Frontal cortex (tissue), 4 donors: ENCODE results near the gene MACIR. TPM values are rescaled to one million over a fixed set of nuclear protein-coding genes. Genes with fewer than 3 reads are reported as not detected.
"Not testable (repeated sequence)": the region's sequence is repeated elsewhere in the genome, so short reads cannot be mapped to it uniquely, and the experiment has no call there.

ENCODE experiments used
- DNase-seq, 2 donors: peaks; one replicate each; pipeline ENCODE4 v3.0.0; 2012; ENCODE audit warnings: low spot score in 2 of 2
- FAIRE-seq: peaks from 2 replicates; lab custom pipeline; 2012; peaks lifted over from hg19 to GRCh38; lab: Jason Lieb, UNC
- total RNA-seq: library from RNA; depleted of rRNA; stranded (reverse); fragments of >200 nt; gene quantifications from one replicate; pipeline ENCODE4 v1.2.3, GENCODE V29; 2014
- donor health status: control.
- donor health status: control.
- donor health status: control.

The MACIR gene
- total RNA-seq: 58.7 TPM

GRCh38 chr5:103258368-103258956 lies at the start of gene MACIR:
TSS of gene MACIR (plus strand) at chr5:103258763. CDS start at chr5:103275920, 17,157 bp downstream.
- FAIRE-seq (no peak), DNase-seq (peak; percentile 82 to 83)

GRCh38 chr5:103209065-103209464 lies 49.5 kb upstream of the MACIR start:
- FAIRE-seq (no peak), DNase-seq (no peak)

GRCh38 chr5:103210952-103211351 lies 47.6 kb upstream of the MACIR start:
- DNase-seq (no peak), FAIRE-seq (no peak)

- FAIRE-seq (no peak), DNase-seq (no peak)
These were observed 46.7 kb upstream of the MACIR start for GRCh38 chr5:103211576-103212561.

- FAIRE-seq (no peak), DNase-seq (no peak)
These were observed 42.4 kb upstream of the MACIR start for GRCh38 chr5:103216137-103216536.

GRCh38 chr5:103216697-103217096 lies 41.9 kb upstream of the MACIR start:
- DNase-seq: no peak
- no peak for FAIRE-seq

GRCh38 chr5:103217101-103217500 lies 41.5 kb upstream of the MACIR start:
- FAIRE-seq (no peak), DNase-seq (no peak)

- FAIRE-seq: no peak
- DNase-seq: no peak
These were observed 40.4 kb upstream of the MACIR start for GRCh38 chr5:103218164-103218563.

- not testable (repeated sequence) for DNase-seq, FAIRE-seq
These were observed 39.5 kb upstream of the MACIR start for GRCh38 chr5:103219074-103219473.

GRCh38 chr5:103223031-103223955 lies 35.3 kb upstream of the MACIR start:
- DNase-seq: no peak
- no peak for FAIRE-seq

- no peak for FAIRE-seq
- peak in 1 of 2 donors; percentile 13 for DNase-seq
These were observed 34.3 kb upstream of the MACIR start for GRCh38 chr5:103224118-103224893.

GRCh38 chr5:103224894-103225246 lies 33.7 kb upstream of the MACIR start:
- FAIRE-seq: no peak
- DNase-seq: no peak

- no peak for DNase-seq
- FAIRE-seq: no peak
These were observed 30.5 kb upstream of the MACIR start for GRCh38 chr5:103228061-103228460.

- no peak for FAIRE-seq
These were observed 30.0 kb upstream of the MACIR start for GRCh38 chr5:103228588-103228987.

GRCh38 chr5:103232393-103232999 lies 26.1 kb upstream of the MACIR start:
- FAIRE-seq: peak; percentile 80

More at GRCh38 chr5:103228588-103228987, 30.0 kb upstream of the MACIR start:
- DNase-seq: no peak

GRCh38 chr5:103234239-103234975 lies 24.2 kb upstream of the MACIR start:
- DNase-seq (no peak), FAIRE-seq (no peak)

More at GRCh38 chr5:103232393-103232999, 26.1 kb upstream of the MACIR start:
- DNase-seq: peak in 1 of 2 donors; percentile 18

- DNase-seq: no peak
- no peak for FAIRE-seq
These were observed 22.7 kb upstream of the MACIR start for GRCh38 chr5:103235891-103236290.

- FAIRE-seq: no peak
- no peak for DNase-seq
These were observed 20.8 kb upstream of the MACIR start for GRCh38 chr5:103237778-103238177.
